H9 (cell line): Measurements from ENCODE around the gene DEFB125. TPM values are rescaled to one million over a fixed set of nuclear protein-coding genes. Genes with fewer than 3 reads are reported as not detected.

Experiments
- DNase-seq: peaks from one replicate; pipeline ENCODE4 v3.0.0-alpha.2; 2017
- H2AFZ ChIP-seq: one replicate; pipeline ENCODE4 v1.6.1; 2013; ENCODE audit warnings: mild to moderate bottlenecking, low read length, control low read depth, moderate library complexity
- H2AK5ac ChIP-seq: 2 replicates; pipeline ENCODE4 v1.6.1; 2013; ENCODE audit warnings: low read length, control low read depth, mixed read lengths; ENCODE audit not compliant: insufficient read length
- H2BK120ac ChIP-seq: one replicate; pipeline ENCODE4 v1.6.1; 2013; ENCODE audit warnings: low read depth, mild to moderate bottlenecking, low read length, control low read depth, inconsistent platforms; ENCODE audit not compliant: poor library complexity, severe bottlenecking
- H2BK12ac ChIP-seq: 2 replicates; pipeline ENCODE4 v1.6.1; 2013; ENCODE audit warnings: low read length, control low read depth, mixed read lengths, low read depth; ENCODE audit not compliant: insufficient read length
- H2BK15ac ChIP-seq: 2 replicates; pipeline ENCODE4 v1.6.1; 2013; ENCODE audit warnings: low read depth, low read length, control low read depth
- H2BK20ac ChIP-seq: one replicate; pipeline ENCODE4 v1.6.1; 2013; ENCODE audit warnings: low read depth, mild to moderate bottlenecking, low read length, control low read depth, inconsistent platforms; ENCODE audit not compliant: poor library complexity, severe bottlenecking
- H2BK5ac ChIP-seq: 2 replicates; pipeline ENCODE4 v1.6.1; 2013; ENCODE audit warnings: low read length, control low read depth, mixed read lengths; ENCODE audit not compliant: insufficient read length
- H3K14ac ChIP-seq: 2 replicates; pipeline ENCODE4 v1.6.1; 2013; ENCODE audit warnings: low read length, control low read depth; ENCODE audit not compliant: insufficient read depth
- H3K18ac ChIP-seq: 2 replicates; pipeline ENCODE4 v1.6.1; 2013; ENCODE audit warnings: low read depth, mild to moderate bottlenecking, mixed read lengths, low read length, control low read depth; ENCODE audit not compliant: insufficient read length
- H3K23ac ChIP-seq: 2 replicates; pipeline ENCODE4 v1.6.1; 2013; ENCODE audit warnings: low read length, control low read depth, mixed read lengths, low read depth; ENCODE audit not compliant: insufficient read length
- H3K23me2 ChIP-seq: 2 replicates; pipeline ENCODE4 v1.6.1; 2013; ENCODE audit warnings: low read depth, mild to moderate bottlenecking, mixed read lengths, low read length, control low read depth; ENCODE audit not compliant: insufficient read length, poor library complexity, severe bottlenecking
- H3K27ac ChIP-seq: 2 replicates; pipeline ENCODE4 v1.5.1; 2013; ENCODE audit warnings: low read length, control low read depth, mixed read lengths, low read depth; ENCODE audit not compliant: insufficient read length
- H3K27me3 ChIP-seq: 2 replicates; pipeline ENCODE4 v1.6.1; 2013; ENCODE audit warnings: low read length, control low read depth, inconsistent platforms; ENCODE audit not compliant: insufficient read depth
- H3K4ac ChIP-seq: 2 replicates; pipeline ENCODE4 v1.6.1; 2013; ENCODE audit warnings: low read depth, mild to moderate bottlenecking, control low read depth, inconsistent platforms, low read length, moderate library complexity
- H3K4me1 ChIP-seq: 2 replicates; pipeline ENCODE4 v1.6.1; 2013; ENCODE audit warnings: low read length, control low read depth, inconsistent platforms; ENCODE audit not compliant: insufficient read depth
- H3K4me2 ChIP-seq: 2 replicates; pipeline ENCODE4 v1.6.1; 2013; ENCODE audit warnings: low read length, control low read depth, mixed read lengths; ENCODE audit not compliant: insufficient read length, insufficient read depth
- H3K56ac ChIP-seq: 2 replicates; pipeline ENCODE4 v1.6.1; 2013; ENCODE audit warnings: low read depth, mild to moderate bottlenecking, mixed read lengths, low read length, control low read depth; ENCODE audit not compliant: insufficient read length
- H3K79me1 ChIP-seq: 2 replicates; pipeline ENCODE4 v1.6.1; 2013; ENCODE audit warnings: low read depth, mild to moderate bottlenecking, moderate library complexity, low read length, control low read depth, inconsistent platforms; ENCODE audit not compliant: insufficient read depth, poor library complexity, severe bottlenecking
- H3K79me2 ChIP-seq: 2 replicates; pipeline ENCODE4 v1.6.1; 2013; ENCODE audit warnings: low read length, control low read depth, inconsistent platforms; ENCODE audit not compliant: insufficient read depth
- H3K9ac ChIP-seq: 2 replicates; pipeline ENCODE4 v1.6.1; 2013; ENCODE audit warnings: low read length, control low read depth, mixed read lengths; ENCODE audit not compliant: insufficient read length; ENCODE audit errors: extremely low read depth
- H3K9me3 ChIP-seq: one replicate; pipeline ENCODE4 v1.6.1; 2013; ENCODE audit warnings: low read depth, low read length, inconsistent platforms; ENCODE audit not compliant: control insufficient read depth
- H3T11ph ChIP-seq: one replicate; pipeline ENCODE4 v1.6.1; 2013; ENCODE audit warnings: mild to moderate bottlenecking, low read length, control low read depth, inconsistent platforms
- H4K20me1 ChIP-seq: one replicate; pipeline ENCODE4 v1.6.1; 2013; ENCODE audit not compliant: control insufficient read depth, insufficient read length, insufficient read depth
- H4K5ac ChIP-seq: 2 replicates; pipeline ENCODE4 v1.6.1; 2013; ENCODE audit warnings: low read depth, mild to moderate bottlenecking, mixed read lengths, low read length, control low read depth; ENCODE audit not compliant: insufficient read length
- H4K8ac ChIP-seq: replicated peaks from 2 replicates; pipeline ENCODE4 v1.6.1; 2013; ENCODE audit warnings: low read length, control low read depth, mixed read lengths, low read depth; ENCODE audit not compliant: insufficient read length
- H4K91ac ChIP-seq: 2 replicates; pipeline ENCODE4 v1.6.1; 2013; ENCODE audit warnings: low read depth, mild to moderate bottlenecking, moderate library complexity, mixed read lengths, low read length, control low read depth; ENCODE audit not compliant: insufficient read length
- H3K27ac Mint-ChIP-seq, 3 experiments: 2 replicates in 2 of 3; 3 replicates in 1 of 3; pipeline ENCODE4 v1.8.0; 2020 to 2021; ENCODE audit warnings: mixed read lengths in 3 of 3, mild to moderate bottlenecking in 1 of 3, moderate library complexity in 1 of 3
- H3K27me3 Mint-ChIP-seq: 2 replicates; pipeline ENCODE4 v1.8.0; 2021; ENCODE audit warnings: low read depth, mild to moderate bottlenecking, moderate library complexity, mixed read lengths
- H3K36me3 Mint-ChIP-seq, 3 experiments: 2 replicates in 2 of 3; 3 replicates in 1 of 3; pipeline ENCODE4 v1.8.0; 2020 to 2021; ENCODE audit warnings: low read depth in 3 of 3, mixed read lengths in 3 of 3; ENCODE audit not compliant: insufficient read depth in 1 of 3
- H3K4me1 Mint-ChIP-seq, 2 experiments: 2 replicates each; pipeline ENCODE4 v1.8.0; 2020; ENCODE audit warnings: mixed read lengths in 2 of 2
- H3K4me3 Mint-ChIP-seq, 2 experiments: 2 replicates in 1 of 2; 3 replicates in 1 of 2; pipeline ENCODE4 v1.8.0; 2020 to 2021; ENCODE audit warnings: mild to moderate bottlenecking in 2 of 2, mixed read lengths in 2 of 2, moderate library complexity in 1 of 2
- H3K9me3 Mint-ChIP-seq, 2 experiments: 2 replicates in 1 of 2; 3 replicates in 1 of 2; pipeline ENCODE4 v1.8.0; 2020; ENCODE audit warnings: mild to moderate bottlenecking in 2 of 2, mixed read lengths in 2 of 2, moderate library complexity in 1 of 2
- WGBS: extraction: QIAGEN DNeasy Blood & Tissue Kit; methylation state at CpG from one replicate; pipeline ENCODE4 v1.1.7; 2013; ENCODE audit warnings: missing lambda C conversion rate, low lambda C conversion rate, mixed read lengths; ENCODE audit not compliant: insufficient read length; ENCODE audit errors: extremely low coverage; 5-methylcytosine and 5-hydroxymethylcytosine counted together
- long read RNA-seq: library from polyadenylated mRNA; unstranded; transcript quantifications from one replicate; pipeline ENCODE4 v2.0.0, GENCODE V29; 2020
- total RNA-seq: library from RNA; stranded (reverse); gene quantifications from 2 replicates; pipeline ENCODE4 v1.2.1, GENCODE V29; 2021
- TF ChIP-seq, protein P1 (sequence below): fragments of 200-600 bp; sonication (generic); conservative IDR thresholded peaks from 3 replicates; pipeline ENCODE4 v1.8.0; 2021; ENCODE audit warnings: antibody characterized with exemption, mild to moderate bottlenecking

The DEFB125 gene, protein sequence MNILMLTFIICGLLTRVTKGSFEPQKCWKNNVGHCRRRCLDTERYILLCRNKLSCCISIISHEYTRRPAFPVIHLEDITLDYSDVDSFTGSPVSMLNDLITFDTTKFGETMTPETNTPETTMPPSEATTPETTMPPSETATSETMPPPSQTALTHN
- not detected in 2 replicates for total RNA-seq
- long read RNA-seq, result 0 reads

DNA sequence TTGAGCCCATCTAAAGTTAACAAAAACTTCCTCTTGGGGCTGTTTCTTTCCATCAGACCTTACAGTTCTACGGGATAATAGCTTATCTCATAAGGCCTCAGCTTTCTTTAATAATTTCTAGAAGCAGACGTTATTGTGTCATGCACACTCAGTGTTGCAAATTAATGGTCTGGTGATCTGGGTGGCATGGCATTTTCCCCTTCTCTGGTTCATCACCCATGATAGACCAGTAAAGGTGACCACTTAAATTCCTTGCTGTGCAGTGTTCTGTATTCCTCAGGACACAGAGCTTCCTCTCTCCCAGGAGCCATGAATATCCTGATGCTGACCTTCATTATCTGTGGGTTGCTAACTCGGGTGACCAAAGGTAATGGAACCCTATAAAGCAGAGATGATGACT lies at the start of gene DEFB125:
TSS of gene DEFB125 (plus strand) at position 272 of the 400 bp plus-strand sequence. CDS start at position 310, 38 bp downstream.
- no peak within 1 kb of the TSS for H2AFZ ChIP-seq
- no peak within 1 kb of the TSS for H2AK5ac ChIP-seq
- no peaks in the 10 kb centered on the region for H3K4me1 ChIP-seq
- H4K91ac ChIP-seq, result no peak within 1 kb of the TSS
- H3K4ac ChIP-seq, result no peak within 1 kb of the TSS
- no peaks in the 10 kb centered on the region for H3K4me1 Mint-ChIP-seq
- no peak within 1 kb of the TSS for H3K14ac ChIP-seq
- peaks cover 62% of the 10 kb centered on the region for H3K9me3 ChIP-seq
- H3K27me3 ChIP-seq, result no peaks in the 10 kb centered on the region
- H4K5ac ChIP-seq, result no peak within 1 kb of the TSS
- H3T11ph ChIP-seq, result no peak within 1 kb of the TSS
- no peak within 1 kb of the TSS for H4K8ac ChIP-seq
- no peak within 1 kb of the TSS for H3K27ac Mint-ChIP-seq
- peaks cover 10 to 85% of the 10 kb centered on the region in 2 experiments; a peak in 4 of 5 replicates for H3K9me3 Mint-ChIP-seq
- TF ChIP-seq, protein P1, sequence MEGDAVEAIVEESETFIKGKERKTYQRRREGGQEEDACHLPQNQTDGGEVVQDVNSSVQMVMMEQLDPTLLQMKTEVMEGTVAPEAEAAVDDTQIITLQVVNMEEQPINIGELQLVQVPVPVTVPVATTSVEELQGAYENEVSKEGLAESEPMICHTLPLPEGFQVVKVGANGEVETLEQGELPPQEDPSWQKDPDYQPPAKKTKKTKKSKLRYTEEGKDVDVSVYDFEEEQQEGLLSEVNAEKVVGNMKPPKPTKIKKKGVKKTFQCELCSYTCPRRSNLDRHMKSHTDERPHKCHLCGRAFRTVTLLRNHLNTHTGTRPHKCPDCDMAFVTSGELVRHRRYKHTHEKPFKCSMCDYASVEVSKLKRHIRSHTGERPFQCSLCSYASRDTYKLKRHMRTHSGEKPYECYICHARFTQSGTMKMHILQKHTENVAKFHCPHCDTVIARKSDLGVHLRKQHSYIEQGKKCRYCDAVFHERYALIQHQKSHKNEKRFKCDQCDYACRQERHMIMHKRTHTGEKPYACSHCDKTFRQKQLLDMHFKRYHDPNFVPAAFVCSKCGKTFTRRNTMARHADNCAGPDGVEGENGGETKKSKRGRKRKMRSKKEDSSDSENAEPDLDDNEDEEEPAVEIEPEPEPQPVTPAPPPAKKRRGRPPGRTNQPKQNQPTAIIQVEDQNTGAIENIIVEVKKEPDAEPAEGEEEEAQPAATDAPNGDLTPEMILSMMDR, result no peak
- H3K4me2 ChIP-seq, result no peak within 1 kb of the TSS
- H3K23me2 ChIP-seq, result no peaks in the 10 kb centered on the region
- DNase-seq, result no peak
- peaks cover 26% of the 10 kb centered on the region for H3K27me3 Mint-ChIP-seq
- H2BK20ac ChIP-seq, result no peak within 1 kb of the TSS
- H2BK12ac ChIP-seq, result no peak within 1 kb of the TSS
- no peaks in the 10 kb centered on the region for H3K79me1 ChIP-seq
- H2BK15ac ChIP-seq, result no peak within 1 kb of the TSS
- no peak within 1 kb of the TSS for H3K27ac ChIP-seq
- no peaks in the 10 kb centered on the region for H3K79me2 ChIP-seq
- H2BK120ac ChIP-seq, result no peak within 1 kb of the TSS
- H3K18ac ChIP-seq, result no peak within 1 kb of the TSS
- no peak within 1 kb of the TSS for H3K9ac ChIP-seq
- no peak within 1 kb of the TSS for H3K56ac ChIP-seq
- H3K36me3 Mint-ChIP-seq, result no peaks in the 10 kb centered on the region
- WGBS, result no CpG with 5 or more reads among the region's 3 CpGs
- no peak within 1 kb of the TSS for H3K23ac ChIP-seq
- no peak within 1 kb of the TSS for H2BK5ac ChIP-seq
- no peaks in the 10 kb centered on the region for H4K20me1 ChIP-seq
- no peak within 1 kb of the TSS for H3K4me3 Mint-ChIP-seq
